ENCODE data around the gene COX20. TPM values are rescaled to one million over a fixed set of nuclear protein-coding genes. Genes with fewer than 3 reads are reported as not detected.
A peak's percentile ranks its signal among the peaks of the same experiment; 100 is the strongest.

COX20 gene
- total and polyA plus RNA-seq, 2 of the 13 experiments (the other 11 are each of a cell fraction or from before 2014, with no cell fraction given): 34.4 to 95.8 TPM

GRCh38 chr1:244801246-244801645, 34.2 kb upstream of the COX20 start (continued):
- TF ChIP-seq SNAPC2 (CRISPR knock-in tag; IDR thresholded peaks at IDR 0.05) (no peak), ZNF124 (CRISPR knock-in tag; IDR thresholded peaks at IDR 0.05) (no peak), REL (CRISPR knock-in tag; conservative IDR thresholded peaks at IDR 0.05) (no peak), SAP130 (CRISPR knock-in tag; IDR thresholded peaks at IDR 0.05; ENCODE audit: low read depth) (peak; percentile 52), ZBTB4 (CRISPR knock-in tag; IDR thresholded peaks at IDR 0.05; ENCODE audit: borderline replicate concordance) (no peak), PBX3 (CRISPR knock-in tag; IDR thresholded peaks at IDR 0.05; ENCODE audit: borderline replicate concordance) (no peak), ONECUT2 (CRISPR knock-in tag; IDR thresholded peaks at IDR 0.05) (no peak), ZNF720 (CRISPR knock-in tag; IDR thresholded peaks at IDR 0.05) (no peak), ARID5B (CRISPR knock-in tag; IDR thresholded peaks at IDR 0.05) (peak; percentile 46), POGZ (CRISPR knock-in tag; IDR thresholded peaks at IDR 0.05) (no peak), ZNF557 (CRISPR knock-in tag; IDR thresholded peaks at IDR 0.05) (no peak), ZNF574 (CRISPR knock-in tag; IDR thresholded peaks at IDR 0.05) (no peak), ZNF503 (CRISPR knock-in tag; IDR thresholded peaks at IDR 0.05) (no peak), ZBTB39 (CRISPR knock-in tag; IDR thresholded peaks at IDR 0.05) (no peak), NFE2 (CRISPR knock-in tag; IDR thresholded peaks at IDR 0.05) (no peak)

Measured in HepG2 (cell line).